Sigmoid colon (tissue), 7 donors: ENCODE results near the gene PPFIA4. TPM values are rescaled to one million over a fixed set of nuclear protein-coding genes. Genes with fewer than 3 reads are reported as not detected.
A peak's percentile ranks its signal among the peaks of the same experiment; 100 is the strongest.

Source experiments
- DNase-seq: peaks from one replicate; pipeline ENCODE4 v3.0.0-alpha.2; 2019
- H3K27ac ChIP-seq, 4 donors: fragments of 200-600 bp; sonication (generic); one replicate each; pipeline ENCODE4 v1.5.1; 2016 to 2019; ENCODE audit warnings: mild to moderate bottlenecking in 1 of 4
- H3K27me3 ChIP-seq, 3 donors: fragments of 200-600 bp; sonication (generic); one replicate each; pipeline ENCODE4 v1.5.1; 2019; ENCODE audit warnings: mild to moderate bottlenecking in 1 of 3
- H3K36me3 ChIP-seq, 4 donors: fragments of 200-600 bp; sonication (generic); one replicate each; pipeline ENCODE4 v1.5.1; 2016 to 2019
- H3K4me1 ChIP-seq, 4 donors: fragments of 200-600 bp; sonication (generic); one replicate each; pipeline ENCODE4 v1.5.1; 2017 to 2019
- H3K4me3 ChIP-seq, 4 donors: fragments of 200-600 bp; sonication (generic); one replicate each; pipeline ENCODE4 v1.5.1; 2017 to 2019; ENCODE audit warnings: mild to moderate bottlenecking in 2 of 4, moderate library complexity in 1 of 4
- H3K9me3 ChIP-seq, 4 donors: fragments of 200-600 bp in 3 of 4; sonication (generic) in 3 of 4; one replicate each; pipeline versions ENCODE4 v1.5.1 to v1.6.1; 2013 to 2019
- EP300 ChIP-seq, 4 donors: sonication (generic); formaldehyde crosslinking; IDR thresholded peaks; one replicate each; pipeline ENCODE4 v1.6.1; 2017; ENCODE audit warnings: antibody characterized with exemption in 4 of 4
- POLR2A ChIP-seq, 2 donors: fragments of 450-650 bp; IDR thresholded peaks; one replicate each; pipeline ENCODE4 v1.6.1; 2016; ENCODE audit warnings: antibody characterized with exemption in 2 of 2, mild to moderate bottlenecking in 2 of 2, moderate library complexity in 2 of 2
- POLR2AphosphoS5 ChIP-seq, 4 donors: sonication (generic); formaldehyde crosslinking; IDR thresholded peaks; one replicate each; pipeline ENCODE4 v1.6.1; 2017; ENCODE audit warnings: antibody characterized with exemption in 4 of 4
- WGBS, 2 donors: extraction: QIAGEN DNeasy Blood & Tissue Kit; methylation state at CpG; one replicate each; pipeline ENCODE4 v1.1.7; 2013; 5-methylcytosine and 5-hydroxymethylcytosine counted together
- intact Hi-C: fragments of 100-400 bp; cut with DNase I; formaldehyde crosslinking; loops from one replicate; pipeline ENCODE4 v1.15.1; 2023
- polyA plus RNA-seq, 3 donors: library from polyadenylated mRNA; stranded (reverse); fragments of 200-250 nt; gene quantifications; one replicate each; pipeline ENCODE4 v1.2.3, GENCODE V29; 2013
- total RNA-seq, 4 donors: library from RNA; depleted of rRNA; stranded (reverse); fragments of >200 nt; gene quantifications; one replicate each; pipeline ENCODE4 v1.1.0, GENCODE V29; 2016
- TF ChIP-seq, protein P1 (sequence below), 4 experiments: fragments of 450-650 bp in 3 of 4; fragments of 200-600 bp in 1 of 4; IDR thresholded peaks; one replicate each; pipeline ENCODE4 v1.5.1; 2016 to 2019; ENCODE audit warnings: antibody characterized with exemption in 4 of 4, mild to moderate bottlenecking in 3 of 4, moderate library complexity in 2 of 4
- donor health status: healthy with polysubstance abuse.
- donor health status: Bipolar disorder and iron deficiency.
- donor health status: healthy.

PPFIA4 gene
- total and polyA plus RNA-seq, 7 donors: 0.52 to 15.0 (median 1.4) TPM; not detected in 2

DNA sequence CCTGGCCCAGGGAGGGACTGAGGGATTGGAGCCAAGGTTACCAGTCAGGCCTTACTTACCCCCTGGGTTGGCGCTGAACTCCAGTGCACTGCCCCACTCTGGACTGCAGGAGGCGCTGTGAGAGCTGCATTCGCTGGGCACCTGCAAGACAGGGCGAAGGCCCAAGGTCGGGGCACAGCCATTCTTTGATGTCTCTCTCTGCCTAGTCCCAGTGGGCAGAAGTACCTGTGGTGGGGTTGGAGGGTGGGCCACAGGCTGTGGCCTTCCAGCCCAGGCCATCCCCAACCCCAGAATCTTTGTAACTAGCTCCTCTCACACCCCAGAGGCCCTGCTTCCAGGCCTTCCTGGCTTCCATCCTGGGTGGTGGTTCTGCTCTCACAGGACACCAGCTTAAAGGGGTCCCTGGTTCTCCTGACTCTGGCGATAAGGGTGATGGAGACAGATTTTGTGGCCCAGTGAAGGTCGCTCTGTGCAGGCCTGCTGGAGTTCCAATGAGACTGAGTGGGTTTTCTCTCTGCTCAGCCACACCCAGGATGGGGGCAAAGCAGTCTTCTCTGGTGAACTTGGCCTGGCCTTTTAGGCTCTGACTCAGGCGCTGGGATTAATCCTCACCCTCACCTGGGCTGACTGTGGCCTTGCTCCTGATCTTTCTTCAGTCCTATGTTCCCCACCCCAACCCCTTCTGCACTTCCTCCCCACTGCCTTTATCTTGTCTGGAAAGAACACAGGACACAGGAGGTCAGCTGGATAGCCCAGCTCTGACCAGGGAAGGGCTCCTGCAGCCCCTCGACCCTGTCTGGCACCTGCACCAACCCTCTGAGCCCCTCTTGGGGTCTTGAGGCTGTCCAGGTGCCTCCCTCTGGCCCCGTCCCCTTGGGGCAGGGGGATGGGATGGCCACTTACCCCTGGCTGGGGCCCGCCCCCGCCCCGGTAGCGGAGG is 58.6 kb downstream of the PPFIA4 start:
- TF ChIP-seq EP300 (IDR thresholded peaks at IDR 0.05) (no peak), POLR2AphosphoS5 (IDR thresholded peaks at IDR 0.05) (no peak), POLR2A (IDR thresholded peaks at IDR 0.05) (no peak)
- TF ChIP-seq, protein P1, sequence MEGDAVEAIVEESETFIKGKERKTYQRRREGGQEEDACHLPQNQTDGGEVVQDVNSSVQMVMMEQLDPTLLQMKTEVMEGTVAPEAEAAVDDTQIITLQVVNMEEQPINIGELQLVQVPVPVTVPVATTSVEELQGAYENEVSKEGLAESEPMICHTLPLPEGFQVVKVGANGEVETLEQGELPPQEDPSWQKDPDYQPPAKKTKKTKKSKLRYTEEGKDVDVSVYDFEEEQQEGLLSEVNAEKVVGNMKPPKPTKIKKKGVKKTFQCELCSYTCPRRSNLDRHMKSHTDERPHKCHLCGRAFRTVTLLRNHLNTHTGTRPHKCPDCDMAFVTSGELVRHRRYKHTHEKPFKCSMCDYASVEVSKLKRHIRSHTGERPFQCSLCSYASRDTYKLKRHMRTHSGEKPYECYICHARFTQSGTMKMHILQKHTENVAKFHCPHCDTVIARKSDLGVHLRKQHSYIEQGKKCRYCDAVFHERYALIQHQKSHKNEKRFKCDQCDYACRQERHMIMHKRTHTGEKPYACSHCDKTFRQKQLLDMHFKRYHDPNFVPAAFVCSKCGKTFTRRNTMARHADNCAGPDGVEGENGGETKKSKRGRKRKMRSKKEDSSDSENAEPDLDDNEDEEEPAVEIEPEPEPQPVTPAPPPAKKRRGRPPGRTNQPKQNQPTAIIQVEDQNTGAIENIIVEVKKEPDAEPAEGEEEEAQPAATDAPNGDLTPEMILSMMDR (IDR thresholded peaks at IDR 0.05): no peak
- intact Hi-C loops: no loop called here
- Histone ChIP-seq H3K36me3 (no peaks in the 10 kb centered on the region), H3K27ac (no peak overlapping the region), H3K27me3 (peaks cover 0 to 14% (median 0%) of the 10 kb centered on the region in 3 donors), H3K4me3 (no peak overlapping the region), H3K4me1 (no peaks in the 10 kb centered on the region), H3K9me3 (no peaks in the 10 kb centered on the region)
- peak; percentile 56 for DNase-seq
- WGBS, 2 donors: 87 to 90% methylated on average over 14 of the region's 14 CpGs

DNA sequence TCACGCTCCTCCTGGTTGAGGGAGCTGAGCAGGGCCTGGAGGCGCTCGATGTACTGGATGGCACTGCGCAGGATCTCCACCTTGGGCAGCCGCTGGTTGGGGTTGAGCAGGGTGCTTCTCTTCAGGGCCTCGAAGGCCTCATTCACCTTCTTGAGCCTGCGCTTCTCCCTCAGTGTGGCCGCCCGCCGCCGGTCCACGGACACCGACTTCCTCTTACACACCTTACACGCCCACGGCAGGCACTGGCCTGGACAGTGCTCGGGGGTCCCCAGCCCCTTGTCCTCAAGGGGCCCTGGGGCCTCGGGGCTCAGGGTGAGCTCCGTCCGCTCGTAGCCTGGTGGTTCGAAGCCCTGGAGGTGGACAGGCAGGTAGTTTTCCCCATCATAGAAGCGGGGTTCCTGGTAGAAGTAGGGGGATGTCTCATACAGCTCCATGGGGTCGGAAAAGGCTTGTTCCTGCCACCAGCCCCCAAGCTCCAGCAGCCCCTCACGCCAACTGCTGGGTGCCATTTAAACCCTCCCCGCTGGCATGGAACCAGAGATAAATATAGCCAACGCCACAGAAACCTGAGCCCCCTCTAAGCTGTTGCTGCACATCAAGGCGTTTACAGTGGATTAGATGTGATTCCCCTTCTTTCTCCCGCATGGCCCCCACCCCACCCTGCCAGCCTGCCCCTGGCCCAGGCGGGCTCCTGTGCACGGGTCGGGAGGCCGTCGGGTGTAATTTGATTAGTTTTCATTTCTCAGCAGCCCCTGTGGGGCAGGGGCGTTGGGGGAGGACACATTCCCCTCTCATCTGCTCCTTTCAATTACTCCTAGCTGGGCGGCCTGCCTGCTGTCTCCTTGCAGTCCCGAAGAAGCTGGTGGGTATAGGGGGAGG is 59.5 kb downstream of the PPFIA4 start, which contains the start of gene MYOG:
Gene MYOG, minus strand, starts transcription at position 485 of the 879 bp plus-strand sequence. Its CDS starts 51 bp downstream, at position 434.
- TF ChIP-seq POLR2AphosphoS5 (IDR thresholded peaks at IDR 0.05) (no peak), EP300 (IDR thresholded peaks at IDR 0.05) (no peak), POLR2A (IDR thresholded peaks at IDR 0.05) (no peak)
- TF ChIP-seq, protein P1 (IDR thresholded peaks at IDR 0.05): no peak
- 89% methylated on average over 36 of the region's 36 CpGs for WGBS, 2 donors

DNA sequence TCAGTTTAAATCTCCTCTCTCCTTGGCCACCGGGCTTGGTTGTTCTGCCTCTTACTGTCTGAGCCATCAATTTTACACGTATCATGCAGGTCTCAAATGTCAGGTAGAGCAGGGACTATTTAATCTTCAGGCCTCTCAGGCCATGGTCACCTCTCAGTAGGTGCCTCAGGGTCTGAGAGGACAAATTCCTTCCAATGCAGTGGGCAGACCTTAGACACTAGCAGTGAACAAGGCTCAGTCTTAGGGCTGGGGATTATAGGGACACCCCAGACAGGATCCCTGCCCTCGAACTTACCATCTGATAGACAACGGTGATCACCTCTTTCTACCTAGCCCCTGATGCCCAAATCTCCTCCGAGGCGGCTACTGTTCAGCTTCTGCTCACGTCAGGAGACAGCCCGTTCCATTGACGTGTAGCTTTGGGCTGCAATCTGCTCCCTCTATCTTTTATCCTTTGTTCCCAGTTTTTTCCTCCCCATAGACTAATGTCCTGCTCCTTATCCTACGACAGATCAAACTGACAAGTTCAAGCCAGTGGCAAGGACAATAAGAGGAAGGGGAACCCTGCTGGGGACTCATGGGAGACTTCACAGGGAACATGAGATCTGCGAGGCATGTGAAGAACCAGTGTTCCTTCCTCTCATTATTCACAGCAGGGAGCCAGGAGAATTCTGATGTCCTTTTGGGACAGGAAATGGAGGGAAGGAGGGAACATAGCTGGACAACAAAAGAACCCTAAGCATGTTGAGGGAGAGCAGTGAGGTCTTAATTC is 60.9 kb downstream of the PPFIA4 start:
- Histone ChIP-seq H3K27ac (no peak overlapping the region), H3K4me3 (no peak overlapping the region), H3K36me3 (no peaks in the 10 kb centered on the region), H3K9me3 (no peaks in the 10 kb centered on the region), H3K27me3 (peaks cover 0 to 5% (median 0%) of the 10 kb centered on the region in 3 donors), H3K4me1 (no peaks in the 10 kb centered on the region)
- WGBS, 2 donors: 86 to 87% methylated on average over 11 of the region's 11 CpGs
- intact Hi-C loops: no loop called here
- TF ChIP-seq POLR2AphosphoS5 (IDR thresholded peaks at IDR 0.05) (no peak), POLR2A (IDR thresholded peaks at IDR 0.05) (no peak), EP300 (IDR thresholded peaks at IDR 0.05) (no peak)
- TF ChIP-seq, protein P1 (IDR thresholded peaks at IDR 0.05): no peak
- no peak for DNase-seq

More for the DNA sequence above, 59.5 kb downstream of the PPFIA4 start, which contains the start of gene MYOG:
- Histone ChIP-seq H3K36me3 (no peaks in the 10 kb centered on the region), H3K4me1 (no peaks in the 10 kb centered on the region), H3K27ac (no peak within 1 kb of the TSS), H3K27me3 (peaks cover 0 to 14% (median 0%) of the 10 kb centered on the region in 3 donors), H3K9me3 (no peaks in the 10 kb centered on the region), H3K4me3 (no peak within 1 kb of the TSS)
- intact Hi-C loops: no loop called here
- peak; percentile 14 for DNase-seq

DNA sequence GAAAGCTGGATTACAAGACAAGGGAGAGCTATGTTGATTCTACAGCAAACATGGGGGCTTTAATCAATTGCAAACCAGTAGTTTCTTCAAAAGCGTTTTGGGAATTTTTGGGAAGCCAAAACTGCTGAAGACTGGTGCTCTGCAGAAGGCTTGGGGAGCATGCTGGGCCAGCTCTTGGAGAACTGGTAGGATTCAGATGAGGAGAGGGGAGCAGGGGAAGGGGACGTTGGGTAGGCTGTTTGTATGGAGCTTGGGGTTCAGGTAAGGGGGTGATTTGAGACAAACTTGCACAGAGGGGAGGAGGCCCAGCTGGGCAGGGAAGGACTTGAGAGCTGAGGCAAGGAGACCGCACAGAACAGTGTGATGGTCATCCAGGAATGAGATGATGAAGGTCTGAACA is 62.1 kb downstream of the PPFIA4 start:
- Histone ChIP-seq H3K9me3 (no peaks in the 10 kb centered on the region), H3K27me3 (no peaks in the 10 kb centered on the region), H3K4me3 (no peak overlapping the region), H3K36me3 (no peaks in the 10 kb centered on the region), H3K4me1 (no peaks in the 10 kb centered on the region), H3K27ac (no peak overlapping the region)
- DNase-seq: no peak
- 85 to 88% methylated on average over 3 of the region's 3 CpGs for WGBS, 2 donors
- intact Hi-C loops: no loop called here
- no peak for TF ChIP-seq POLR2AphosphoS5 (IDR thresholded peaks at IDR 0.05)
- TF ChIP-seq, protein P1 (IDR thresholded peaks at IDR 0.05): no peak
- TF ChIP-seq EP300 (IDR thresholded peaks at IDR 0.05): no peak
- TF ChIP-seq POLR2A (IDR thresholded peaks at IDR 0.05): no peak
